Osteocyte (in vitro differentiated cells): ENCODE data around the gene NFASC. TPM values are rescaled to one million over a fixed set of nuclear protein-coding genes. Genes with fewer than 3 reads are reported as not detected.

Source experiments
- DNase-seq: peaks from one replicate; pipeline ENCODE4 v3.0.0; 2021; ENCODE audit warnings: mixed read lengths; ENCODE audit not compliant: unreplicated experiment; ENCODE audit errors: extremely low spot score
- H3K27ac Mint-ChIP-seq: one replicate; pipeline ENCODE4 v1.8.0; 2021; ENCODE audit warnings: mild to moderate bottlenecking, mixed read lengths; ENCODE audit not compliant: unreplicated experiment
- H3K27me3 Mint-ChIP-seq: one replicate; pipeline ENCODE4 v1.8.0; 2021; ENCODE audit warnings: mixed read lengths; ENCODE audit not compliant: unreplicated experiment
- H3K36me3 Mint-ChIP-seq: one replicate; pipeline ENCODE4 v1.8.0; 2021; ENCODE audit warnings: mixed read lengths; ENCODE audit not compliant: unreplicated experiment
- H3K4me1 Mint-ChIP-seq: one replicate; pipeline ENCODE4 v1.8.0; 2021; ENCODE audit warnings: mixed read lengths; ENCODE audit not compliant: unreplicated experiment
- H3K4me3 Mint-ChIP-seq: one replicate; pipeline ENCODE4 v1.8.0; 2021; ENCODE audit warnings: mild to moderate bottlenecking, moderate library complexity, mixed read lengths; ENCODE audit not compliant: unreplicated experiment
- H3K9me3 Mint-ChIP-seq: one replicate; pipeline ENCODE4 v1.8.0; 2021; ENCODE audit warnings: mixed read lengths; ENCODE audit not compliant: unreplicated experiment
- CTCF ChIP-seq: fragments of 200-600 bp; sonication (generic); IDR thresholded peaks from 2 replicates; pipeline ENCODE4 v1.5.0; 2021; ENCODE audit warnings: antibody characterized with exemption, mild to moderate bottlenecking, moderate library complexity
- total RNA-seq: library from RNA; stranded (reverse); gene quantifications from 2 replicates; pipeline ENCODE4 v1.2.1, GENCODE V29; 2021

Gene NFASC
- total RNA-seq, 1 donor from 2014 or later, result not detected

- Mint-ChIP-seq H3K27me3 (peaks cover 39% of the 10 kb centered on the region), H3K4me3 (no peak overlapping the region), H3K36me3 (no peaks in the 10 kb centered on the region), H3K27ac (no peak overlapping the region), H3K4me1 (peaks cover 12% of the 10 kb centered on the region), H3K9me3 (no peaks in the 10 kb centered on the region)
- no peak for DNase-seq
- TF ChIP-seq CTCF, result no peak
Observed at GRCh38 chr1:204988196-204988595, 117.5 kb downstream of the NFASC start.

GRCh38 chr1:204989266-204990058 lies 118.8 kb downstream of the NFASC start:
- peak; percentile 95 for TF ChIP-seq CTCF
- Mint-ChIP-seq H3K4me1 (peaks cover 12% of the 10 kb centered on the region), H3K9me3 (no peaks in the 10 kb centered on the region), H3K27me3 (peaks cover 40% of the 10 kb centered on the region), H3K36me3 (no peaks in the 10 kb centered on the region), H3K4me3 (no peak overlapping the region), H3K27ac (no peak overlapping the region)
- peak; percentile 88 for DNase-seq

- no peak overlapping the region for H3K27ac Mint-ChIP-seq
- no peaks in the 10 kb centered on the region for H3K9me3 Mint-ChIP-seq
- H3K36me3 Mint-ChIP-seq, result no peaks in the 10 kb centered on the region
- peaks cover 38% of the 10 kb centered on the region for H3K27me3 Mint-ChIP-seq
- TF ChIP-seq CTCF, result no peak
- no peak for DNase-seq
- H3K4me1 Mint-ChIP-seq, result peaks cover 15% of the 10 kb centered on the region
- no peak overlapping the region for H3K4me3 Mint-ChIP-seq
Observed at GRCh38 chr1:204990059-204990664, 119.5 kb downstream of the NFASC start.

- H3K27me3 Mint-ChIP-seq, result peaks cover 36% of the 10 kb centered on the region
- H3K4me1 Mint-ChIP-seq, result peaks cover 20% of the 10 kb centered on the region
- H3K27ac Mint-ChIP-seq, result no peak overlapping the region
Observed at GRCh38 chr1:204990721-204991341, 120.2 kb downstream of the NFASC start.

More at GRCh38 chr1:204990721-204991341, 120.2 kb downstream of the NFASC start:
- no peak for TF ChIP-seq CTCF
- no peak for DNase-seq
- Mint-ChIP-seq H3K36me3 (no peaks in the 10 kb centered on the region), H3K4me3 (no peak overlapping the region), H3K9me3 (no peaks in the 10 kb centered on the region)
